SK-N-SH (cell line): ENCODE data around the gene TGFBRAP1.

Source experiments
- ELF1 ChIP-seq: IDR thresholded peaks from 2 replicates; pipeline ENCODE4 v1.4.0; 2012
- EP300 ChIP-seq, 2 experiments: IDR thresholded peaks; 2 replicates each; pipeline versions ENCODE4 v1.4.0 to v1.6.1; 2012; ENCODE audit warnings: borderline replicate concordance in 1 of 2, low read depth in 1 of 2, low read length in 1 of 2
- FOXM1 ChIP-seq: IDR thresholded peaks from 2 replicates; pipeline ENCODE4 v1.4.0; 2012; ENCODE audit warnings: low read depth, mild to moderate bottlenecking
- IRF3 ChIP-seq: fragments of 150-350 bp; IDR thresholded peaks from 2 replicates; pipeline ENCODE4 v1.6.1; 2016; ENCODE audit warnings: mild to moderate bottlenecking, low read depth, low read length
- POLR2AphosphoS5 ChIP-seq: IDR thresholded peaks from 2 replicates; pipeline ENCODE4 v1.6.1; 2012; ENCODE audit warnings: low read depth, low read length
- USF2 ChIP-seq: fragments of 150-350 bp; IDR thresholded peaks from 2 replicates; pipeline ENCODE4 v1.6.1; 2017; ENCODE audit warnings: antibody characterized with exemption, low read length, low read depth, borderline replicate concordance
- TF ChIP-seq, protein P1 (sequence below): fragments of 200-600 bp; sonication (generic); IDR thresholded peaks from 2 replicates; pipeline ENCODE4 v1.6.1; 2017; ENCODE audit warnings: antibody characterized with exemption, mild to moderate bottlenecking, moderate library complexity
- TF ChIP-seq, protein P2 (sequence below): IDR thresholded peaks from 2 replicates; pipeline ENCODE4 v1.4.0; 2012; ENCODE audit warnings: low read depth

DNA sequence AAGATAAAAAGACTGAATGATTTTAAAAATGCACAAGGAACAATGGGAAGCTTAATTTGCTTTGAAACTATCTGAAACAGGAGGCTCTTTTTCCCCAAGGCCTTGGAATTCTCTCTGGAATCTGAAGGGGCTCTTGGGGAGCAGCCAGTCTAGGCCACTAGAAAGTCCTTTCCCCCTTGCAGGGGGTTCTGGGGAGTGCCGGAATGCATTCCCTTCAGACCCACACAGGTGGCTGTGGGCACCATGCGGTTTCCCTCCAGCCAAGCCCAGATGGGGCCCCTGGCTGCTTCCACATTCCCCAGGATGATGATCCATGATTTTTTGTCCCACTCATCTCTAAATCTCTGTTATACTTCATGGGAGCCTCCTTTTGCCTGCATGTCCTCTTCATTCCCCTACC is 77.3 kb downstream of the TGFBRAP1 start:
- TF ChIP-seq, protein P1, sequence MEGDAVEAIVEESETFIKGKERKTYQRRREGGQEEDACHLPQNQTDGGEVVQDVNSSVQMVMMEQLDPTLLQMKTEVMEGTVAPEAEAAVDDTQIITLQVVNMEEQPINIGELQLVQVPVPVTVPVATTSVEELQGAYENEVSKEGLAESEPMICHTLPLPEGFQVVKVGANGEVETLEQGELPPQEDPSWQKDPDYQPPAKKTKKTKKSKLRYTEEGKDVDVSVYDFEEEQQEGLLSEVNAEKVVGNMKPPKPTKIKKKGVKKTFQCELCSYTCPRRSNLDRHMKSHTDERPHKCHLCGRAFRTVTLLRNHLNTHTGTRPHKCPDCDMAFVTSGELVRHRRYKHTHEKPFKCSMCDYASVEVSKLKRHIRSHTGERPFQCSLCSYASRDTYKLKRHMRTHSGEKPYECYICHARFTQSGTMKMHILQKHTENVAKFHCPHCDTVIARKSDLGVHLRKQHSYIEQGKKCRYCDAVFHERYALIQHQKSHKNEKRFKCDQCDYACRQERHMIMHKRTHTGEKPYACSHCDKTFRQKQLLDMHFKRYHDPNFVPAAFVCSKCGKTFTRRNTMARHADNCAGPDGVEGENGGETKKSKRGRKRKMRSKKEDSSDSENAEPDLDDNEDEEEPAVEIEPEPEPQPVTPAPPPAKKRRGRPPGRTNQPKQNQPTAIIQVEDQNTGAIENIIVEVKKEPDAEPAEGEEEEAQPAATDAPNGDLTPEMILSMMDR: no peak
- TF ChIP-seq IRF3: no peak
- TF ChIP-seq ELF1: no peak
- TF ChIP-seq POLR2AphosphoS5: no peak
- no peak for TF ChIP-seq USF2
- TF ChIP-seq, protein P2, sequence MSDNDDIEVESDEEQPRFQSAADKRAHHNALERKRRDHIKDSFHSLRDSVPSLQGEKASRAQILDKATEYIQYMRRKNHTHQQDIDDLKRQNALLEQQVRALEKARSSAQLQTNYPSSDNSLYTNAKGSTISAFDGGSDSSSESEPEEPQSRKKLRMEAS: no peak
- TF ChIP-seq EP300 (IDR thresholded peaks at IDR 0.05; ENCODE audit: borderline replicate concordance in 1 of 2, low read depth in 1 of 2, low read length in 1 of 2): no peak
- no peak for TF ChIP-seq FOXM1
